A172 (cell line): ENCODE results near the gene UNC13B. TPM values are rescaled to one million over a fixed set of nuclear protein-coding genes. Genes with fewer than 3 reads are reported as not detected.

Source experiments
- DNase-seq: peaks from one replicate; pipeline ENCODE4 v3.0.0-alpha.2; 2015; ENCODE audit warnings: low spot score
- total RNA-seq: library from RNA; depleted of rRNA; stranded (reverse); fragments of >200 nt; shearing (Covaris generic); gene quantifications from 2 replicates; pipeline ENCODE4 v1.2.3, GENCODE V29; 2014; rRNA removed

The UNC13B gene
- total RNA-seq, 1 experiment from 2014 or later = 6.7 TPM

GRCh38 chr9:35424356-35425352, 262.8 kb downstream of the UNC13B start:
- no peak for DNase-seq

- no peak for DNase-seq
These were observed 264.8 kb downstream of the UNC13B start for GRCh38 chr9:35426627-35427026.

- no peak for DNase-seq
These were observed 269.7 kb downstream of the UNC13B start for GRCh38 chr9:35431467-35431866.

- DNase-seq = no peak
These were observed 270.3 kb downstream of the UNC13B start for GRCh38 chr9:35432076-35432475.

- DNase-seq = no peak
These were observed 275.1 kb downstream of the UNC13B start for GRCh38 chr9:35436933-35437332.

GRCh38 chr9:35446012-35446411, 284.2 kb downstream of the UNC13B start:
- no peak for DNase-seq

GRCh38 chr9:35448496-35448895, 286.7 kb downstream of the UNC13B start:
- no peak for DNase-seq

- DNase-seq = no peak
These were observed 290.7 kb downstream of the UNC13B start for GRCh38 chr9:35452481-35452880.

GRCh38 chr9:35453786-35454185, 292.0 kb downstream of the UNC13B start:
- no peak for DNase-seq

Other genes with a start within 250 kb of the UNC13B start
- 0.05 TPM in 1 of 2 replicates, not detected in the other for gene PHF24, start 203.7 kb upstream of the UNC13B start, total RNA-seq
- 3.3 and 6.7 TPM in 2 replicates for gene DNAJB5, start 172.3 kb upstream of the UNC13B start, total RNA-seq
- gene VCP, start 89.4 kb upstream of the UNC13B start, total RNA-seq = 346 and 386 TPM in 2 replicates
- 46.1 and 73.2 TPM in 2 replicates for gene FANCG, start 82.1 kb upstream of the UNC13B start, total RNA-seq
- 16.6 and 20.8 TPM in 2 replicates for gene PIGO, start 65.4 kb upstream of the UNC13B start, total RNA-seq
- 102 and 110 TPM in 2 replicates for gene STOML2, start 58.9 kb upstream of the UNC13B start, total RNA-seq
- 20.3 and 26.3 TPM in 2 replicates for gene ATOSB, start 46.1 kb upstream of the UNC13B start, total RNA-seq